Fibroblast of upper back skin (primary cell): ENCODE measurements around the gene COX19.

ENCODE experiments used
- DNase-seq: peaks from one replicate; pipeline ENCODE4 v3.0.0-alpha.2; 2013

The COX19 gene

GRCh38 chr7:990933-991728 lies 15.8 kb upstream of the COX19 start:
- no peak for DNase-seq

GRCh38 chr7:990352-990932 lies 15.1 kb upstream of the COX19 start:
- DNase-seq = no peak

- peak; percentile 12 for DNase-seq
Measured at GRCh38 chr7:988963-989529, 13.7 kb upstream of the COX19 start.

- DNase-seq = peak; percentile 6
Measured at GRCh38 chr7:988426-988911, 13.1 kb upstream of the COX19 start.

- no peak for DNase-seq
Measured at GRCh38 chr7:987909-988308, 12.6 kb upstream of the COX19 start.

- DNase-seq = no peak
Measured at GRCh38 chr7:986766-987751, 11.7 kb upstream of the COX19 start.

GRCh38 chr7:985915-986741 lies 10.8 kb upstream of the COX19 start:
- DNase-seq = peak; percentile 13

GRCh38 chr7:985127-985416 lies 9.7 kb upstream of the COX19 start:
- no peak for DNase-seq

- DNase-seq = no peak
Measured at GRCh38 chr7:984361-985126, 9.2 kb upstream of the COX19 start.

GRCh38 chr7:983616-984071 lies 8.3 kb upstream of the COX19 start:
- no peak for DNase-seq

- no peak for DNase-seq
Measured at GRCh38 chr7:983004-983615, 7.8 kb upstream of the COX19 start, which contains the start of gene CYP2W1. Gene CYP2W1 (plus strand): TSS chr7:983181. CDS start chr7:983212, 31 bp downstream.

- no peak for DNase-seq
Measured at GRCh38 chr7:982511-983003, 7.2 kb upstream of the COX19 start.

GRCh38 chr7:981793-982510 lies 6.6 kb upstream of the COX19 start:
- DNase-seq = no peak

GRCh38 chr7:979886-980571 lies 4.7 kb upstream of the COX19 start:
- no peak for DNase-seq

GRCh38 chr7:979151-979550 lies 3.8 kb upstream of the COX19 start:
- no peak for DNase-seq

- no peak for DNase-seq
Measured at GRCh38 chr7:978416-979091, 3.2 kb upstream of the COX19 start.

- no peak for DNase-seq
Measured at GRCh38 chr7:978049-978346, 2.6 kb upstream of the COX19 start.

GRCh38 chr7:977326-978048 lies 2.1 kb upstream of the COX19 start:
- DNase-seq = no peak
